ENCODE measurements around the gene GLYAT. TPM values are rescaled to one million over a fixed set of nuclear protein-coding genes. Genes with fewer than 3 reads are reported as not detected.
"Not testable (repeated sequence)": the region's sequence is repeated elsewhere in the genome, so short reads cannot be mapped to it uniquely, and the experiment has no call there.

The GLYAT gene
- total and polyA plus RNA-seq, 2 experiments from 2014 or later: 0.77 to 1.6 TPM

DNA sequence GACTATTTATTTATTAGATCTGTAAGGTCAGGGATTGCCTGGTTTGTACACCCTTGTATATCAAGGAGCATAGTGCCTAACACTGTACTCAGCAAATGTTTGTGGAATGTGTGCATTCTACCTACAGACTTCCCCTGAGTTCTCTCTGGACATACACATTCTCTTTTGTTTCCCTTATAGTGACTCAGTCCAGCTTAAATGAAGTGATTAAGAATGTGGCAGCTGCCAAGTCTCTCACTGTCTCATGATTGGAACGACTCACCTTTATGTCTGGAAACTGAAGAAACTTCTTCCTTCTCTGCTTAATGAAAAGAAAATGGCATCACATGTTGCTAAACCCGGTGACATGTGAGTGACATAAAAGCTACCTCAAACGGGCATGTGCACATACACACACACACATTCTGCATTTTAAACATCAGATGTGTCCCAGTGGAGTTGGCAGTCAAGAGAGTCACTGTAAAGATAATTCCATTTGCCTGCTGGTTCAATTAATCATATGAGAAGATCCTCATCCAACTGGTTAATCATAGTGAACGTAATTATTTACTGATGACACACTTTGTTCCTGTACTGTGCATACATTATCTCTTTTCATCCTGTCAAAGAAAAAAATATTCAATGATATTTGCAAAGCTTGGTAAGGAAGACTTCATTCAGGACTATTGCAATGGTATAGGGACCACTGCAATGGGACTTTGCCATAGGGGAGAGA, 42.8 kb downstream of the GLYAT start:
- no peak overlapping the region for H3K4me2 ChIP-seq
- no peaks in the 10 kb centered on the region for H3K36me3 ChIP-seq (replicated peaks; ENCODE audit: insufficient read depth, low read depth)
- H3K79me2 ChIP-seq: no peaks in the 10 kb centered on the region
- H3K9me2 ChIP-seq (replicated peaks; ENCODE audit: insufficient read depth): no peaks in the 10 kb centered on the region
- 60% methylated on average over 4 of the region's 4 CpGs for WGBS (ENCODE audit: low lambda C conversion rate, missing lambda C conversion rate)
- no peaks in the 10 kb centered on the region for H3K9me3 ChIP-seq (ENCODE audit: low read depth)
- no peaks in the 10 kb centered on the region for H3K4me1 ChIP-seq (ENCODE audit: insufficient read depth)
- no peak for DNase-seq (ENCODE audit: low spot score)
- no peaks in the 10 kb centered on the region for H3K27me3 ChIP-seq
- no peak overlapping the region for H3K4me3 ChIP-seq
- no peak overlapping the region for H3K27ac ChIP-seq
- no peak overlapping the region for H2AFZ ChIP-seq
- TF ChIP-seq, protein P1, sequence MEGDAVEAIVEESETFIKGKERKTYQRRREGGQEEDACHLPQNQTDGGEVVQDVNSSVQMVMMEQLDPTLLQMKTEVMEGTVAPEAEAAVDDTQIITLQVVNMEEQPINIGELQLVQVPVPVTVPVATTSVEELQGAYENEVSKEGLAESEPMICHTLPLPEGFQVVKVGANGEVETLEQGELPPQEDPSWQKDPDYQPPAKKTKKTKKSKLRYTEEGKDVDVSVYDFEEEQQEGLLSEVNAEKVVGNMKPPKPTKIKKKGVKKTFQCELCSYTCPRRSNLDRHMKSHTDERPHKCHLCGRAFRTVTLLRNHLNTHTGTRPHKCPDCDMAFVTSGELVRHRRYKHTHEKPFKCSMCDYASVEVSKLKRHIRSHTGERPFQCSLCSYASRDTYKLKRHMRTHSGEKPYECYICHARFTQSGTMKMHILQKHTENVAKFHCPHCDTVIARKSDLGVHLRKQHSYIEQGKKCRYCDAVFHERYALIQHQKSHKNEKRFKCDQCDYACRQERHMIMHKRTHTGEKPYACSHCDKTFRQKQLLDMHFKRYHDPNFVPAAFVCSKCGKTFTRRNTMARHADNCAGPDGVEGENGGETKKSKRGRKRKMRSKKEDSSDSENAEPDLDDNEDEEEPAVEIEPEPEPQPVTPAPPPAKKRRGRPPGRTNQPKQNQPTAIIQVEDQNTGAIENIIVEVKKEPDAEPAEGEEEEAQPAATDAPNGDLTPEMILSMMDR (IDR thresholded peaks at IDR 0.05; ENCODE audit: poor library complexity): no peak
- no peaks in the 10 kb centered on the region for H4K20me1 ChIP-seq (ENCODE audit: insufficient read depth, poor library complexity, severe bottlenecking)

DNA sequence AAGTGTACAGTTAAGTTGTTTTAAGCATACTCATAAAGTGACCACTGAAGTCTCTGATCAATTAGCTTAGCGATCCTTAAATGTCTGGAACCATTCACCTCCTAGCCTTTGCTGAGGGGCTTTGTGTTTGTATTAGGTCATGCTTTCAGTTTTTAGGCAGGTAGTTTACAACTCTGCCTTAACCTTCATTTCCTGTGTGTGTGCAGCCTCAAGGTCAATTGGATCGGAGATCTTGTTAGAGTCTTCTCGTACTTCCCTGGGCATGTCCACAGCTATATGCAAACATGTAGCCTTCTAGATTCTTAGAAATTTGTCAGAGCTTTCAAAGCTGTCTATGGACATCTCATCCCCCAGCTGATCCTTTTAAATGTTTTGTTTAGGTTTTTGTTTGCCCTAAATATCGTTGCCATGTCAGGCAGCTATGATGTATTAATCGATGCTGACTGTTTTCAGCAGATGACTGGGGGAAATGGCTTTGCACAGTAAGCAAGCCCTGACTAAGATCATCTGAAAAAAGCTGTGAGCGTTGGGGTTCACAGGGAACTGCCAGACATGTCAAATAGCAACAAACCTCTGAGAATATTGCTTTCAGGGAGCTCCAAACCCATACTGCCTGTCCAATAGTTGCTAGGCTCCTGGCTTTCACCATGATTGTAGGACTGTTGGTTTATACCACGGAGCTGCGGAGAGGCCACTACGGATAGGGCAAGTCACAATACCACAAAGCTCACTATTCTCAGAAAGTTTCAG, 45.6 kb downstream of the GLYAT start:
- Histone ChIP-seq H3K4me3 (no peak overlapping the region), H2AFZ (no peak overlapping the region), H4K20me1 (ENCODE audit: insufficient read depth, poor library complexity, severe bottlenecking) (no peaks in the 10 kb centered on the region), H3K4me1 (ENCODE audit: insufficient read depth) (no peaks in the 10 kb centered on the region), H3K9me2 (replicated peaks; ENCODE audit: insufficient read depth) (no peaks in the 10 kb centered on the region), H3K79me2 (no peaks in the 10 kb centered on the region), H3K4me2 (no peak overlapping the region), H3K27ac (no peak overlapping the region), H3K36me3 (replicated peaks; ENCODE audit: insufficient read depth, low read depth) (no peaks in the 10 kb centered on the region), H3K27me3 (no peaks in the 10 kb centered on the region), H3K9me3 (ENCODE audit: low read depth) (no peaks in the 10 kb centered on the region)
- no peak for DNase-seq (ENCODE audit: low spot score)
- WGBS (ENCODE audit: low lambda C conversion rate, missing lambda C conversion rate): 67% methylated on average over 9 of the region's 9 CpGs
- TF ChIP-seq EZH2phosphoT487 (IDR thresholded peaks at IDR 0.05; ENCODE audit: low read depth, severe bottlenecking, unreplicated experiment) (no peak), EZH2 (IDR thresholded peaks at IDR 0.05; ENCODE audit: borderline replicate concordance) (no peak)
- TF ChIP-seq, protein P1 (IDR thresholded peaks at IDR 0.05; ENCODE audit: poor library complexity): no peak

DNA sequence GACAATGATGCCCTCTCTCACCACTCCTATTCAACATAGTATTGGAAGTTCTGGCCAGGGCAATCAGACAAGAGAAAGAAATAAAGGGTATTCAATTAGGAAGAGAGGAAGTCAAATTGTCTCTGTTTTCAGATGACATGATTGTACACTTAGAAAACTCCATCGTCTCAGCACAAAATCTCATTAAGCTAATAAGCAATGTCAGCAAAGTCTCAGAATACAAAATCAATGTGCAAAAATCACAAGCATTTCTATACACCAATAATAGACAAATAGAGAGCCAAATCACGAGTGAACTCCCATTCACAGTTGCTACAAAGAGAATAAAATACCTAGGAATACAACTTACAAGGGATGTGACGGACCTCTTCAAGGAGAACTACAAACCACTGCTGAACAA, 49.1 kb downstream of the GLYAT start:
- DNase-seq (ENCODE audit: low spot score); H3K4me3 ChIP-seq; H3K9me2 ChIP-seq (replicated peaks; ENCODE audit: insufficient read depth); H3K27ac ChIP-seq; H3K36me3 ChIP-seq (replicated peaks; ENCODE audit: insufficient read depth, low read depth); H3K9me3 ChIP-seq (ENCODE audit: low read depth); H3K4me2 ChIP-seq; H4K20me1 ChIP-seq (ENCODE audit: insufficient read depth, poor library complexity, severe bottlenecking); H3K27me3 ChIP-seq; H3K4me1 ChIP-seq (ENCODE audit: insufficient read depth); H3K79me2 ChIP-seq; H2AFZ ChIP-seq: not testable (repeated sequence)
- 68% methylated on average over 3 of the region's 3 CpGs for WGBS (ENCODE audit: low lambda C conversion rate, missing lambda C conversion rate)

DNA sequence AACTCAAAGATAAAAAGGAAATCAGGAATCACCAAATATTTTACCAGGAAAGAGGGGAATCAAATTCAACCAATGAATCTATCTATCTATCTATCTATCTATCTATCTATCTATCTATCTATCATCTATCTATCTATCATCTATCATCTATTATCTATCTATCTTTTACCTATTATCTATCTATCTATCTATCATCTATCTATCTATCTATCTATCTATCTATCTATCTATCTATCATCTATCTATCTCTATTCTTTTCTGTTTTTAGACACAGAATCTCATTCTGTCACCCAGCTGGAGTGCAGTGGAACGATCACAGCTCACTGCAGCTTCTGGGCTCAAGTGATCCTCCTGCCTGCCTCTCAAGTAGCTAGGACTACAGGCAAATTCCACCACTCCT, 54.2 kb downstream of the GLYAT start:
- H3K4me3 ChIP-seq; H3K9me3 ChIP-seq (ENCODE audit: low read depth); H4K20me1 ChIP-seq (ENCODE audit: insufficient read depth, poor library complexity, severe bottlenecking); H3K9me2 ChIP-seq (replicated peaks; ENCODE audit: insufficient read depth); DNase-seq (ENCODE audit: low spot score); H2AFZ ChIP-seq; H3K4me2 ChIP-seq; H3K79me2 ChIP-seq; H3K4me1 ChIP-seq (ENCODE audit: insufficient read depth); H3K36me3 ChIP-seq (replicated peaks; ENCODE audit: insufficient read depth, low read depth); H3K27ac ChIP-seq; H3K27me3 ChIP-seq: not testable (repeated sequence)
- 82% methylated on average over 1 of the region's 1 CpG for WGBS (ENCODE audit: low lambda C conversion rate, missing lambda C conversion rate)

Measured in hepatocyte (in vitro differentiated cells).